ENCODE results near the gene PDE7B. TPM values are rescaled to one million over a fixed set of nuclear protein-coding genes. Genes with fewer than 3 reads are reported as not detected.

The PDE7B gene
- total and polyA plus RNA-seq, 2 of the 8 experiments (the other 6 are each of a cell fraction or from before 2014, with no cell fraction given), result not detected

DNA sequence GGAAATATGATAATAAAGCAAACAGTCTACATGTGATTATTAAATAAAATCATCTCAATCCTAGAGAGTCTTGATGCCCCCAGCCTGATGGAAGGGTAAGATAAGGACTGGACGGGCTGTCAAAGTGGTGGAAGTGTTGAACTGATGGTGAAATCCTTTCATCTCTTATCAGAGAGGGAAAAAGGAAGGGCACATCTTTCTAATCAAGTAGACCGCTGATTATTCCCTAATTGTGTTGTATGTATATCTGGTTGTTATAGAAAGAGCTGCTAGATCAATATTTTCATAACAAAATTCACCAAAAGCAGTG is 184.5 kb downstream of the PDE7B start:
- no peak overlapping the region for H4K5ac ChIP-seq (ENCODE audit: insufficient read length, low read depth, low read length)
- no peak overlapping the region for H4K8ac ChIP-seq (ENCODE audit: extremely low read depth, insufficient read depth, low read length)
- DNase-seq (ENCODE audit: low read depth in 1 of 2, low spot score in 2 of 2), result no peak
- ChIA-PET POLR2A (ENCODE audit: partially characterized antibody) (no interaction called here), CTCF (ENCODE audit: partially characterized antibody) (no interaction called here)
- no peaks in the 10 kb centered on the region for H4K20me1 ChIP-seq (replicated peaks in 1 of 2; ENCODE audit: control insufficient read depth in 1 of 2, insufficient read depth in 2 of 2, low read length in 2 of 2)
- no peaks in the 10 kb centered on the region for H3K27me3 ChIP-seq (replicated peaks in 1 of 4; ENCODE audit: control insufficient read depth in 3 of 4, extremely low read depth in 1 of 4, insufficient read depth in 3 of 4, low read length in 3 of 4)
- no peak overlapping the region for H2AK5ac ChIP-seq (ENCODE audit: low read depth, low read length)
- H2BK120ac ChIP-seq (replicated peaks; ENCODE audit: low read depth, low read length), result no peak overlapping the region
- WGBS, 2 experiments (ENCODE audit: extremely low coverage in 1 of 2, insufficient coverage in 1 of 2, insufficient read length in 1 of 2, insufficient replicate concordance in 2 of 2, low coverage in 1 of 2, low lambda C conversion rate in 2 of 2, missing lambda C conversion rate in 1 of 2), result 85% methylated on average over 2 of the region's 2 CpGs; no CpG with 5 or more reads in 1 of the 2 experiments
- H3K23ac ChIP-seq (ENCODE audit: insufficient read length), result no peak overlapping the region
- H3K79me2 ChIP-seq (ENCODE audit: control insufficient read depth in 1 of 2, insufficient read depth in 2 of 2, low read length in 2 of 2), result no peaks in the 10 kb centered on the region
- H2BK12ac ChIP-seq (ENCODE audit: low read depth, low read length), result no peak overlapping the region
- no peak overlapping the region for H3K4me2 ChIP-seq (ENCODE audit: insufficient read depth in 1 of 2, low read depth in 2 of 2, low read length in 2 of 2)
- no peak overlapping the region for H3K18ac ChIP-seq (ENCODE audit: extremely low read depth, low read length)
- no peak overlapping the region for H2BK15ac ChIP-seq (ENCODE audit: low read length)
- peaks cover 0 to 2% (median 0%) of the 10 kb centered on the region in 4 experiments; a peak in 1 of 7 replicates for H3K4me1 ChIP-seq (replicated peaks in 1 of 4; ENCODE audit: control insufficient read depth in 3 of 4, insufficient read depth in 4 of 4, low read length in 3 of 4)
- H3K4ac ChIP-seq (replicated peaks; ENCODE audit: insufficient read length, low read depth, low read length), result no peak overlapping the region
- no peak overlapping the region for H2BK5ac ChIP-seq (ENCODE audit: low read depth, low read length)
- no peak overlapping the region for H2AFZ ChIP-seq (ENCODE audit: low read length)
- H3K56ac ChIP-seq (replicated peaks; ENCODE audit: insufficient read length, low read depth, low read length), result no peak overlapping the region
- no peak overlapping the region for H3K27ac ChIP-seq (ENCODE audit: low read depth, low read length)
- no peaks in the 10 kb centered on the region for H3K9me3 ChIP-seq (ENCODE audit: insufficient read depth in 2 of 2, low read depth in 1 of 2, low read length in 1 of 2)
- no peak for FAIRE-seq
- no peak overlapping the region for H2BK20ac ChIP-seq (ENCODE audit: low read length)
- H3K36me3 ChIP-seq (ENCODE audit: control insufficient read depth in 2 of 4, insufficient read depth in 4 of 4, low read length in 3 of 4), result no peaks in the 10 kb centered on the region
- no peak overlapping the region for H3K4me3 ChIP-seq (ENCODE audit: extremely low read depth in 1 of 4, insufficient read depth in 2 of 4, low read depth in 3 of 4, low read length in 4 of 4)
- no peaks in the 10 kb centered on the region for H3K23me2 ChIP-seq (ENCODE audit: low read depth, low read length)
- H3K79me1 ChIP-seq (ENCODE audit: low read depth, low read length), result no peaks in the 10 kb centered on the region
- H3K9ac ChIP-seq (replicated peaks in 1 of 4; ENCODE audit: extremely low read depth in 1 of 4, low read depth in 3 of 4, low read length in 3 of 4), result no peak overlapping the region
- H3K14ac ChIP-seq (ENCODE audit: insufficient read length), result no peak overlapping the region
- H4K91ac ChIP-seq (replicated peaks; ENCODE audit: insufficient read length, low read length), result no peak overlapping the region
- TF ChIP-seq MAFK (IDR thresholded peaks at IDR 0.05; ENCODE audit: low read depth, low read length) (no peak), SIN3A (conservative IDR thresholded peaks at IDR 0.05 in 1 of 2, IDR thresholded peaks at IDR 0.05 in 1 of 2; ENCODE audit: low read depth in 1 of 2, low read length in 2 of 2) (no peak), KDM1A (IDR thresholded peaks at IDR 0.05; ENCODE audit: borderline replicate concordance, low read length) (no peak), KDM4A (IDR thresholded peaks at IDR 0.05; ENCODE audit: low read depth, low read length, severe bottlenecking) (no peak), SRF (IDR thresholded peaks at IDR 0.05; ENCODE audit: low read depth, low read length) (no peak), GTF2F1 (IDR thresholded peaks at IDR 0.05; ENCODE audit: borderline replicate concordance, low read depth, low read length) (no peak), CTBP2 (IDR thresholded peaks at IDR 0.05; ENCODE audit: borderline replicate concordance, insufficient read depth, insufficient read length, low read length) (no peak)
- TF ChIP-seq, protein P1, sequence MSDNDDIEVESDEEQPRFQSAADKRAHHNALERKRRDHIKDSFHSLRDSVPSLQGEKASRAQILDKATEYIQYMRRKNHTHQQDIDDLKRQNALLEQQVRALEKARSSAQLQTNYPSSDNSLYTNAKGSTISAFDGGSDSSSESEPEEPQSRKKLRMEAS (IDR thresholded peaks at IDR 0.05), result no peak
- TF ChIP-seq, protein P2, sequence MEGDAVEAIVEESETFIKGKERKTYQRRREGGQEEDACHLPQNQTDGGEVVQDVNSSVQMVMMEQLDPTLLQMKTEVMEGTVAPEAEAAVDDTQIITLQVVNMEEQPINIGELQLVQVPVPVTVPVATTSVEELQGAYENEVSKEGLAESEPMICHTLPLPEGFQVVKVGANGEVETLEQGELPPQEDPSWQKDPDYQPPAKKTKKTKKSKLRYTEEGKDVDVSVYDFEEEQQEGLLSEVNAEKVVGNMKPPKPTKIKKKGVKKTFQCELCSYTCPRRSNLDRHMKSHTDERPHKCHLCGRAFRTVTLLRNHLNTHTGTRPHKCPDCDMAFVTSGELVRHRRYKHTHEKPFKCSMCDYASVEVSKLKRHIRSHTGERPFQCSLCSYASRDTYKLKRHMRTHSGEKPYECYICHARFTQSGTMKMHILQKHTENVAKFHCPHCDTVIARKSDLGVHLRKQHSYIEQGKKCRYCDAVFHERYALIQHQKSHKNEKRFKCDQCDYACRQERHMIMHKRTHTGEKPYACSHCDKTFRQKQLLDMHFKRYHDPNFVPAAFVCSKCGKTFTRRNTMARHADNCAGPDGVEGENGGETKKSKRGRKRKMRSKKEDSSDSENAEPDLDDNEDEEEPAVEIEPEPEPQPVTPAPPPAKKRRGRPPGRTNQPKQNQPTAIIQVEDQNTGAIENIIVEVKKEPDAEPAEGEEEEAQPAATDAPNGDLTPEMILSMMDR (IDR thresholded peaks at IDR 0.05; ENCODE audit: control extremely low read depth in 1 of 3, insufficient read depth in 1 of 3, low read depth in 1 of 3, low read length in 3 of 3), result no peak

Data from H1 (cell line).